ENCODE data around the gene GADD45B.

GRCh38 chr19:2469102-2469914 lies 6.6 kb upstream of the GADD45B start:
- TF ChIP-seq, protein P1, sequence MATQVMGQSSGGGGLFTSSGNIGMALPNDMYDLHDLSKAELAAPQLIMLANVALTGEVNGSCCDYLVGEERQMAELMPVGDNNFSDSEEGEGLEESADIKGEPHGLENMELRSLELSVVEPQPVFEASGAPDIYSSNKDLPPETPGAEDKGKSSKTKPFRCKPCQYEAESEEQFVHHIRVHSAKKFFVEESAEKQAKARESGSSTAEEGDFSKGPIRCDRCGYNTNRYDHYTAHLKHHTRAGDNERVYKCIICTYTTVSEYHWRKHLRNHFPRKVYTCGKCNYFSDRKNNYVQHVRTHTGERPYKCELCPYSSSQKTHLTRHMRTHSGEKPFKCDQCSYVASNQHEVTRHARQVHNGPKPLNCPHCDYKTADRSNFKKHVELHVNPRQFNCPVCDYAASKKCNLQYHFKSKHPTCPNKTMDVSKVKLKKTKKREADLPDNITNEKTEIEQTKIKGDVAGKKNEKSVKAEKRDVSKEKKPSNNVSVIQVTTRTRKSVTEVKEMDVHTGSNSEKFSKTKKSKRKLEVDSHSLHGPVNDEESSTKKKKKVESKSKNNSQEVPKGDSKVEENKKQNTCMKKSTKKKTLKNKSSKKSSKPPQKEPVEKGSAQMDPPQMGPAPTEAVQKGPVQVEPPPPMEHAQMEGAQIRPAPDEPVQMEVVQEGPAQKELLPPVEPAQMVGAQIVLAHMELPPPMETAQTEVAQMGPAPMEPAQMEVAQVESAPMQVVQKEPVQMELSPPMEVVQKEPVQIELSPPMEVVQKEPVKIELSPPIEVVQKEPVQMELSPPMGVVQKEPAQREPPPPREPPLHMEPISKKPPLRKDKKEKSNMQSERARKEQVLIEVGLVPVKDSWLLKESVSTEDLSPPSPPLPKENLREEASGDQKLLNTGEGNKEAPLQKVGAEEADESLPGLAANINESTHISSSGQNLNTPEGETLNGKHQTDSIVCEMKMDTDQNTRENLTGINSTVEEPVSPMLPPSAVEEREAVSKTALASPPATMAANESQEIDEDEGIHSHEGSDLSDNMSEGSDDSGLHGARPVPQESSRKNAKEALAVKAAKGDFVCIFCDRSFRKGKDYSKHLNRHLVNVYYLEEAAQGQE (IDR thresholded peaks at IDR 0.05; ENCODE audit: insufficient read depth in 1 of 2, low read depth in 2 of 2, low read length in 1 of 2): no peak
- TF ChIP-seq CTCF (IDR thresholded peaks at IDR 0.05) (no peak), POLR2AphosphoS5 (IDR thresholded peaks at IDR 0.05; ENCODE audit: low read depth, low read length) (no peak)

Measured in Panc1 (cell line).